NCI-H69 (cell line): ENCODE data around the gene RPS15.
"Not testable (repeated sequence)": the region's sequence is repeated elsewhere in the genome, so short reads cannot be mapped to it uniquely, and the experiment has no call there.

ENCODE experiments used
- DNase-seq: peaks from one replicate; lab custom pipeline; 2025; lab: John Stamatoyannopoulos, UW

Gene RPS15

DNA sequence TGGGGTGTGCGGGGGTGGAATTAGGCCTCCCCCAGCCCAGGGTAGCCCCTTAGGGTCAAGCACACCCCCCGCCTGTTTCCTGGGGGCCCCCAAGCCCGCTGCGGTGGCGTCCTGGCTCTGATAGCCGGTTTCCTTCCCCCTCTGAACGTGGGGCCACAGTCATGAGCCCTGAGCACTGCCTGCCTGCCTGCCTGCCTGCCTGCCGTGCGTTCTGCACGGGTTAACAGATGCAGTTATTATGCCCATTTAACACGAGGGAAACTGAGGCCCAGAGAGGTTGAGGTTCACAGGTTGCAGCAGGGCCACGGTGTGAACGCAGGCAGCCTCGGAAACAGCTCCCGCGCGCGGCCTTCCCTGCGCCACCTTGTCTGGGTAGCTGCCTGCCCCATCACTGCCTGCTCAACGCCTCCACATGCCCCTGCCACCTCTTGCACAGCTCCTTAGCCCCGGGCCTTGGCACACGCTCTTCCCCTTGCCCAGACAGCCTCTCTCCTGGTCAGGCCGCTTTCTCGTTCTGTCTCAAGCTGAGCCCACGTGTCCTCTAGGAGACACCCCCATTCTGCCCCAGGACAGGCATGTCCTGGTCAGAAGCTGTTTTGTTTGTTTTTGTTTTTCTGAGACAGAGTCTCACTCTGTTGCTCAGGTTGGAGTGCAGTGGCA, 35.7 kb upstream of the RPS15 start:
- peak; percentile 33 for DNase-seq

DNA sequence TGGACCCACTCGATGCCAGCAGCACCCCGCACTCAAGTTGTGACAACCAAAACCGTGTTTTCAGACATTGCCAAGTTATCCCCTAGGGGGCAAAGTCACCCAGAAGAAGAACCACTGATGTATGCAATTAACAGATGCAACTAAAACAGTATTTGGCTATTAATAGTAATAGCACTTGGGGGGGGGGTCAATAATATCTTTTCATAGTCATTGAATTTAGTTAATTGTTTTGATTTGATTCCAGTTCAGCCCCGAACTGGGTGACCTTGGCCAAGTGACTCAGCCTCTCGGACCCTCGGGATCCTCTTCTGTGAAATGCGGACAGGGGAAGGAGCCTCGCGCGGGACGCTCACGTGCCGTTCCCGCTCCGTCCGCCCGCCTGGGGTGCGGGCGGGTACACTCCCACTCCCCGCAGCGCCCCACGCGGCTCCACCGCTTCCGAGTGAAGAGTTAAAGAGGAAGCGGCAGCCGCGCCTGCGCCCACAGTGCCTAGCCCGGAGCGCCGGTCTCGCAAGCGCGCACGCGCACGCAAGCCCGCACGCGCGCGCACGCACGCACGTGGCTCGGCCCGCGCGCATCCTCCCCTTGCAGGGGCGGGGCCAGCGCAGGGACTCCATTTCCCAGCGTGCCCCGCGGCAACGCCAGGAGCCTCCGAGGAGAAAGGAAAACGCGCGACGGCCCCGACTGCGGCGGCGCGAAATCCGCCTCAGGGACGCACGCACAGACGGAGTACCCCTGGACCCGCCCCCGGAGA, 31.2 kb upstream of the RPS15 start:
- DNase-seq = peak; percentile 100

- peak; percentile 79 for DNase-seq
Observed at GRCh38 chr19:1407528-1408299, 30.5 kb upstream of the RPS15 start, which contains the start of gene DAZAP1. DAZAP1 (plus strand) TSS chr19:1407586; CDS start chr19:1407774, 188 bp downstream.

- DNase-seq = peak; percentile 57
Observed at GRCh38 chr19:1408300-1409203, 29.6 kb upstream of the RPS15 start.

DNA sequence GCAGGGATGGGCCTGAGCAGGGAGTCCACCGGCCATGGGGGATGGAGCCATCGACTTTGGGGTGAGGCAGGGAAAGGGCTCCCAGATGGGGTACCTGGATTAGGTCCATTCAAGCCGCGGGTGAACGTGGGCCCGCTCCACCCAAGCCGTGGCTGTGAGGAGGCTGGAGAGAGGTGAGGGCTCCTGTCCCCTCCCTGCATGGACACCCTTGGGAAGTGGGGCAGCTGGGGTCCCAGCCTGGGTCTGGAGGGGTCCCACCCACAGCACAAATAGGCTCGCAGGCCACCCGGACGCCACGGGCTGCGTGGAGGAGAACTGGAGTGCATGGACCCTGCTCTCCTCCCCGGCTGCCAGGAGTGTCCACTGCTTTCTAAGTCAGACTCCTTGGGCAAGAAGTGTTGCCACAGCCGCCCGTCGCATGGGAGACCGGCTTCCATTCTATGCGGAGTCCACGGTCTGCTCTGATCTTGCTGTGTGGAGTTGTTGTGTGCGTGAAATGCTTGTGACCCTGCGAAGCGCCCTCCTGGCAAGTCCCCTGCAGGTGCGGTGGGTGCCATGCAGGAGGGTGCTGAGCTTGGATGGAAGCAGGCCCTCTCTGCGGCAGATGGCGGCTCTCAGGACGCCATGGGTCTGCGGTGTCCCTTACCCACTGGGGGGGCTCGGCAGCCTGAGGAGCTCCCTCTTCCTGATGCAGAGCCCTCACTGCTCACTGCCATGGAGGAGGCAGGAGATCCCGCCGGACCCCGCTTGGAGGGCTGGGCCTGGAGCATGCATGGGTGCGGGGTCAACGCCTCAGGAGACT, 28.8 kb upstream of the RPS15 start:
- no peak for DNase-seq

- DNase-seq = no peak
Observed at GRCh38 chr19:1410136-1410786, 27.9 kb upstream of the RPS15 start.

DNA sequence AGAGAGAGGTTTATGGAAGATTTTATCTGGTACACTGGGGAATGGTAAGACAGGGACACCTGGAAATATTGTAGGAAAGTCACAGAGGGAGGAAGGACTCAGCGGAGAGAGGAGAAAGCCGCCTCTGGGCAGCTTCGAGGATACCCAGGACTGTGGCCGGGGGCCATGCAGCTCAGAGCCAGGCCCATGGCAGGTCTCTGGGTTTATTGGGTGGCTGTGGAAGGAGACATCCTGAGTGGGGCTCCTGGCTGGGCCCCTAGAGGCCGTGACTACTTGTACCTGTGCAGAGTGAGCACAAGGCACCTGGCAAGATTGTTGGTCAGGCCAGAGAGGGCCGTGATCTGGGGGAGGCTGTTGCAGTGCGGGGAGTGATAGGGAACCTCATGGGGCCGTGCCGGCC, 27.4 kb upstream of the RPS15 start:
- no peak for DNase-seq

GRCh38 chr19:1411255-1412191, 26.7 kb upstream of the RPS15 start:
- peak; percentile 39 for DNase-seq

- no peak for DNase-seq
Observed at GRCh38 chr19:1412323-1412923, 25.8 kb upstream of the RPS15 start.

GRCh38 chr19:1412995-1413800, 25.0 kb upstream of the RPS15 start:
- no peak for DNase-seq

DNA sequence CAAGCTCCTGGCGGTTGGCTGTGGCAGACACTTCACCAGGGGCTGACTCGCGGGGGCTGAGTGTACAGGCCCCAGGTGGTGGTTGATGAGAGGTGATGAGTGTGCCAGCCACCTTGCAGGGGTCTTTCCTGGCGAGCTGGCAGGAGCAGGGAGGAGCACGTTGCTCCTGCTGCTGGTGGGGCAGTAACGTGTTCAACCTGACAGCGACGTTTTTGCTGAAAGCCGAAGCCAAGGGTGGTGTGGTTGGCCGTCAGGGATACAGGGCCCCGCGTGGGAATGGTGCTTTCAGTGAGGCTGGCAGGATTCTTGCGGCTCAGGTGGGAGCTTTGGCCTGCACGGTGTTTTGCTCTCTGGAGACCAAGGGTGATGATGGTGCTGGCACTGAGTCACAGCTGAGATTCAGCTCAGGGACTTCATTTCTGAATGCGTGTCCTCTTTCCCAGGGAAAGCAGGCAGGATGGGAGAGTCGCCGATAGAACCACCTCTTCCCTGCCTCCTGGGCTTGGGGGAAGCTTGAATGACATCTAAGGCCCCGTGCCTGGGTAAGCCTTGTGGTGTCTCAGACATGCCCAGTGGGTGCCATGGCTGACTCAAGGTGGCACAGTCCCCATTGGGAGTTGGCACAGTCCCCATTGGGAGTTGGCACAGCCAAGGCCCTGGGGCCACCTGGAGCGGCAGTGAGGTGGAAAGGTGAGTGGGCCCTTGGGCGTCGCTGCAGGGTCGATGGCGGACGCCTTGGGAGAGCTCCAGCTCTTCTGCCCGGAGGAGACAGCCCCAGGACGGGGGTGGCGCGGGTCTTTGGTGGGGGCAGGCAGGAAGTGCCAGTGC, 22.0 kb upstream of the RPS15 start:
- no peak for DNase-seq

GRCh38 chr19:1417145-1417544, 21.1 kb upstream of the RPS15 start:
- DNase-seq = no peak

GRCh38 chr19:1417681-1418495, 20.3 kb upstream of the RPS15 start:
- no peak for DNase-seq

- DNase-seq = no peak
Observed at GRCh38 chr19:1418496-1418775, 19.8 kb upstream of the RPS15 start.

- no peak for DNase-seq
Observed at GRCh38 chr19:1418951-1419738, 19.1 kb upstream of the RPS15 start.

DNA sequence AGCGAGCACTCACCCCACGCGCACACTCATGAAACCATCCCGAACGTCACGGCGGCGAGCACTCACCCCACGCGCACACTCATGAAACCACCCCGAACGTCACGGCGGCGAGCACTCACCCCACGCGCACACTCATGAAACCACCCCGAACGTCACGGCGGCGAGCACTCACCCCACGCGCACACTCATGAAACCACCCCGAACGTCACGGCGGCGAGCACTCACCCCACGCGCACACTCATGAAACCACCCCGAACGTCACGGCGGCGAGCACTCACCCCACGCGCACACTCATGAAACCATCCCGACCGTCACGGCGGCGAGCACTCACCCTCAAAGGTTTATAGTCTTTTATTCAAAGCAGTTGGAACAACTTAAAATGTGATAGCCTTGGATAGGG, 18.1 kb upstream of the RPS15 start:
- DNase-seq = not testable (repeated sequence)
